NCI-H510A treated with DMSO at 0.1 percent for 48 hours (cell line): ENCODE measurements around the gene ATRNL1.
"Not testable (repeated sequence)": the region's sequence is repeated elsewhere in the genome, so short reads cannot be mapped to it uniquely, and the experiment has no call there.

ENCODE experiments used
- DNase-seq: peaks from one replicate; lab custom pipeline; 2025; lab: John Stamatoyannopoulos, UW

The ATRNL1 gene

GRCh38 chr10:115432188-115432819, 339.1 kb downstream of the ATRNL1 start:
- peak; percentile 73 for DNase-seq

GRCh38 chr10:115436999-115437398, 343.8 kb downstream of the ATRNL1 start:
- DNase-seq, result no peak

- no peak for DNase-seq
These were observed 348.9 kb downstream of the ATRNL1 start for GRCh38 chr10:115441907-115442545.

GRCh38 chr10:115456812-115457211, 363.6 kb downstream of the ATRNL1 start:
- no peak for DNase-seq

- DNase-seq, result no peak
These were observed 390.1 kb downstream of the ATRNL1 start for GRCh38 chr10:115483294-115483693.

- no peak for DNase-seq
These were observed 398.5 kb downstream of the ATRNL1 start for GRCh38 chr10:115491526-115492140.

GRCh38 chr10:115503546-115503945, 410.4 kb downstream of the ATRNL1 start:
- no peak for DNase-seq

- DNase-seq, result no peak
These were observed 421.7 kb downstream of the ATRNL1 start for GRCh38 chr10:115514895-115515294.

- DNase-seq, result no peak
These were observed 432.0 kb downstream of the ATRNL1 start for GRCh38 chr10:115525141-115525540.

- DNase-seq, result not testable (repeated sequence)
These were observed 434.5 kb downstream of the ATRNL1 start for GRCh38 chr10:115527682-115528081.

GRCh38 chr10:115536401-115536800, 443.2 kb downstream of the ATRNL1 start:
- DNase-seq, result not testable (repeated sequence)

- DNase-seq, result peak; percentile 11
These were observed 446.1 kb downstream of the ATRNL1 start for GRCh38 chr10:115539142-115539762.

- DNase-seq, result no peak
These were observed 462.8 kb downstream of the ATRNL1 start for GRCh38 chr10:115555887-115556402.

- DNase-seq, result no peak
These were observed 465.1 kb downstream of the ATRNL1 start for GRCh38 chr10:115558252-115558651.

GRCh38 chr10:115566867-115567266, 473.7 kb downstream of the ATRNL1 start:
- peak; percentile 68 for DNase-seq

GRCh38 chr10:115572740-115573455, 479.7 kb downstream of the ATRNL1 start:
- DNase-seq, result no peak

GRCh38 chr10:115580239-115580638, 487.1 kb downstream of the ATRNL1 start:
- no peak for DNase-seq

GRCh38 chr10:115593060-115593459, 499.9 kb downstream of the ATRNL1 start:
- no peak for DNase-seq

GRCh38 chr10:115604627-115605026, 511.5 kb downstream of the ATRNL1 start:
- no peak for DNase-seq

GRCh38 chr10:115606086-115606485, 512.9 kb downstream of the ATRNL1 start:
- no peak for DNase-seq

- peak; percentile 48 for DNase-seq
These were observed 513.6 kb downstream of the ATRNL1 start for GRCh38 chr10:115606741-115607140.

- DNase-seq, result peak; percentile 95
These were observed 531.3 kb downstream of the ATRNL1 start for GRCh38 chr10:115624448-115624847.
